C4-2B (cell line): ENCODE data around the gene RRAGD.

Source experiments
- ZFX ChIP-seq: fragments of 450-650 bp; IDR thresholded peaks from 2 replicates; pipeline ENCODE4 v1.6.1; 2017
- TF ChIP-seq, protein P1 (sequence below): fragments of 450-650 bp; conservative IDR thresholded peaks from 2 replicates; pipeline ENCODE4 v1.5.1; 2017; ENCODE audit warnings: mild to moderate bottlenecking

- TF ChIP-seq, protein P1, sequence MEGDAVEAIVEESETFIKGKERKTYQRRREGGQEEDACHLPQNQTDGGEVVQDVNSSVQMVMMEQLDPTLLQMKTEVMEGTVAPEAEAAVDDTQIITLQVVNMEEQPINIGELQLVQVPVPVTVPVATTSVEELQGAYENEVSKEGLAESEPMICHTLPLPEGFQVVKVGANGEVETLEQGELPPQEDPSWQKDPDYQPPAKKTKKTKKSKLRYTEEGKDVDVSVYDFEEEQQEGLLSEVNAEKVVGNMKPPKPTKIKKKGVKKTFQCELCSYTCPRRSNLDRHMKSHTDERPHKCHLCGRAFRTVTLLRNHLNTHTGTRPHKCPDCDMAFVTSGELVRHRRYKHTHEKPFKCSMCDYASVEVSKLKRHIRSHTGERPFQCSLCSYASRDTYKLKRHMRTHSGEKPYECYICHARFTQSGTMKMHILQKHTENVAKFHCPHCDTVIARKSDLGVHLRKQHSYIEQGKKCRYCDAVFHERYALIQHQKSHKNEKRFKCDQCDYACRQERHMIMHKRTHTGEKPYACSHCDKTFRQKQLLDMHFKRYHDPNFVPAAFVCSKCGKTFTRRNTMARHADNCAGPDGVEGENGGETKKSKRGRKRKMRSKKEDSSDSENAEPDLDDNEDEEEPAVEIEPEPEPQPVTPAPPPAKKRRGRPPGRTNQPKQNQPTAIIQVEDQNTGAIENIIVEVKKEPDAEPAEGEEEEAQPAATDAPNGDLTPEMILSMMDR = no peak
- TF ChIP-seq ZFX = no peak
Measured at GRCh38 chr6:89314692-89315091, 97.4 kb downstream of the RRAGD start.
